ENCODE measurements around the gene CABP4. TPM values are rescaled to one million over a fixed set of nuclear protein-coding genes. Genes with fewer than 3 reads are reported as not detected.

CABP4 gene
- total and polyA plus RNA-seq, 10 of the 15 experiments (the other 5 are each of a cell fraction or from before 2014, with no cell fraction given): 0.04 to 0.41 (median 0.14) TPM; not detected in 2

GRCh38 chr11:67420646-67421429 is 34.3 kb upstream of the CABP4 start (continued):
- TF ChIP-seq, protein P1, sequence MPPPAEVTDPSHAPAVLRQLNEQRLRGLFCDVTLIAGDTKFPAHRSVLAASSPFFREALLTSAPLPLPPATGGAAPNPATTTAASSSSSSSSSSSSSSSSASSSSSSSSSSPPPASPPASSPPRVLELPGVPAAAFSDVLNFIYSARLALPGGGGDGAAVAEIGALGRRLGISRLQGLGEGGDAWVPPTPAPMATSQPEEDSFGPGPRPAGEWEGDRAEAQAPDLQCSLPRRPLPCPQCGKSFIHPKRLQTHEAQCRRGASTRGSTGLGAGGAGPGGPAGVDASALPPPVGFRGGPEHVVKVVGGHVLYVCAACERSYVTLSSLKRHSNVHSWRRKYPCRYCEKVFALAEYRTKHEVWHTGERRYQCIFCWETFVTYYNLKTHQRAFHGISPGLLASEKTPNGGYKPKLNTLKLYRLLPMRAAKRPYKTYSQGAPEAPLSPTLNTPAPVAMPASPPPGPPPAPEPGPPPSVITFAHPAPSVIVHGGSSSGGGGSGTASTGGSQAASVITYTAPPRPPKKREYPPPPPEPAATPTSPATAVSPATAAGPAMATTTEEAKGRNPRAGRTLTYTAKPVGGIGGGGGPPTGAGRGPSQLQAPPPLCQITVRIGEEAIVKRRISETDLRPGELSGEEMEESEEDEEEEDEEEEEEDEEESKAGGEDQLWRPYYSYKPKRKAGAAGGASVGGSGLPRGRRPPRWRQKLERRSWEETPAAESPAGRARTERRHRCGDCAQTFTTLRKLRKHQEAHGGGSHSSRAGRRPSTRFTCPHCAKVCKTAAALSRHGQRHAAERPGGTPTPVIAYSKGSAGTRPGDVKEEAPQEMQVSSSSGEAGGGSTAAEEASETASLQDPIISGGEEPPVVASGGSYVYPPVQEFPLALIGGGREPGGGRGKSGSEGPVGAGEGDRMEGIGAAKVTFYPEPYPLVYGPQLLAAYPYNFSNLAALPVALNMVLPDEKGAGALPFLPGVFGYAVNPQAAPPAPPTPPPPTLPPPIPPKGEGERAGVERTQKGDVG (CRISPR knock-in tag; IDR thresholded peaks at IDR 0.05): no peak
- TF ChIP-seq SPI1 (IDR thresholded peaks at IDR 0.05; ENCODE audit: borderline replicate concordance, insufficient read depth, low read depth, low read length) (no peak), SMARCA5 (IDR thresholded peaks at IDR 0.05) (peak; percentile 88; the same call in 1 of the 2 replicates), LARP7 (IDR thresholded peaks at IDR 0.05) (peak; percentile 94), CBX3 (IDR thresholded peaks at IDR 0.05; ENCODE audit: borderline replicate concordance, low read depth) (no peak), MTA3 (IDR thresholded peaks at IDR 0.05; ENCODE audit: borderline replicate concordance, low read length) (no peak), RUNX3 (IDR thresholded peaks at IDR 0.05; ENCODE audit: low read length) (no peak; the same call in 1 of the 2 replicates), TCF7 (IDR thresholded peaks at IDR 0.05; ENCODE audit: borderline replicate concordance) (no peak), RB1 (IDR thresholded peaks at IDR 0.05; ENCODE audit: borderline replicate concordance) (peak; percentile 80; the same call in 1 of the 2 replicates), POLR2A (IDR thresholded peaks at IDR 0.05; ENCODE audit: low read depth, low read length) (peak; percentile 77), HCFC1 (IDR thresholded peaks at IDR 0.05; ENCODE audit: low read length) (no peak), BCL11A (IDR thresholded peaks at IDR 0.05; ENCODE audit: low read depth, low read length) (no peak), CHD4 (IDR thresholded peaks at IDR 0.05) (no peak), PML (IDR thresholded peaks at IDR 0.05; ENCODE audit: low read length) (no peak), MYC (IDR thresholded peaks at IDR 0.05; ENCODE audit: insufficient read depth, insufficient read length, insufficient replicate concordance, low read length, severe bottlenecking) (no peak), E2F8 (IDR thresholded peaks at IDR 0.05; ENCODE audit: low read depth, partially characterized antibody) (no peak), RCOR1 (conservative IDR thresholded peaks at IDR 0.05; ENCODE audit: low read depth, low read length) (no peak), ZNF274 (IDR thresholded peaks at IDR 0.05; ENCODE audit: insufficient read depth, insufficient read length) (no peak), EZH2 (IDR thresholded peaks at IDR 0.05; ENCODE audit: borderline replicate concordance, control insufficient read depth, low read depth, low read length) (no peak), FOS (IDR thresholded peaks at IDR 0.05; ENCODE audit: borderline replicate concordance, extremely low read depth, insufficient read length) (no peak), TCF3 (IDR thresholded peaks at IDR 0.05; ENCODE audit: borderline replicate concordance, insufficient read depth, low read depth, low read length) (peak; percentile 90), SREBF2 (IDR thresholded peaks at IDR 0.05; ENCODE audit: low read length) (no peak), HDGF (IDR thresholded peaks at IDR 0.05) (no peak), HDAC2 (IDR thresholded peaks at IDR 0.05) (no peak), NRF1 (conservative IDR thresholded peaks at IDR 0.05; ENCODE audit: low read depth, low read length) (no peak)
- TF ChIP-seq, protein P2, sequence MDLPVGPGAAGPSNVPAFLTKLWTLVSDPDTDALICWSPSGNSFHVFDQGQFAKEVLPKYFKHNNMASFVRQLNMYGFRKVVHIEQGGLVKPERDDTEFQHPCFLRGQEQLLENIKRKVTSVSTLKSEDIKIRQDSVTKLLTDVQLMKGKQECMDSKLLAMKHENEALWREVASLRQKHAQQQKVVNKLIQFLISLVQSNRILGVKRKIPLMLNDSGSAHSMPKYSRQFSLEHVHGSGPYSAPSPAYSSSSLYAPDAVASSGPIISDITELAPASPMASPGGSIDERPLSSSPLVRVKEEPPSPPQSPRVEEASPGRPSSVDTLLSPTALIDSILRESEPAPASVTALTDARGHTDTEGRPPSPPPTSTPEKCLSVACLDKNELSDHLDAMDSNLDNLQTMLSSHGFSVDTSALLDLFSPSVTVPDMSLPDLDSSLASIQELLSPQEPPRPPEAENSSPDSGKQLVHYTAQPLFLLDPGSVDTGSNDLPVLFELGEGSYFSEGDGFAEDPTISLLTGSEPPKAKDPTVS (IDR thresholded peaks at IDR 0.05; ENCODE audit: low read depth, low read length): no peak

Measured in GM12878 (cell line).